ENCODE measurements around the gene CRELD2.

The CRELD2 gene

DNA sequence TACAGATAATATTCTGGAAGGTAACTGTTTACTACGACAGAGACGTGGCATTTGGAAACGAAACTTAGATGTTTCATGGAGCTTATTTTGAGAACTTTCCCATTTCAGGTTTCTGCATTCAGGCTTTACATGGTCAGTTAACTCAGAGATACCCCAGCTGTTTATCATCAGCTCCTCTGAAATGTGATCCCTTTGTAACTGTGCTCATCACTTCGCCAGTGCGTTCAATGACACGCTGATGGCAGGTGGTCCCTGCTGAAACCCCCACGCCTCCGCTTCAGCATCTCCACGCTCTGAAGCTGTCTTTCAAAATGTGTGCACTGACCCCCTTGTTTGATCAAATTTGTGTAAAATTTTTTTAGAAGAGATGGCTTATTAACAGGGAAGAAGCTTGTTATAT, 30.7 kb upstream of the CRELD2 start:
- DNase-seq, result no peak

DNA sequence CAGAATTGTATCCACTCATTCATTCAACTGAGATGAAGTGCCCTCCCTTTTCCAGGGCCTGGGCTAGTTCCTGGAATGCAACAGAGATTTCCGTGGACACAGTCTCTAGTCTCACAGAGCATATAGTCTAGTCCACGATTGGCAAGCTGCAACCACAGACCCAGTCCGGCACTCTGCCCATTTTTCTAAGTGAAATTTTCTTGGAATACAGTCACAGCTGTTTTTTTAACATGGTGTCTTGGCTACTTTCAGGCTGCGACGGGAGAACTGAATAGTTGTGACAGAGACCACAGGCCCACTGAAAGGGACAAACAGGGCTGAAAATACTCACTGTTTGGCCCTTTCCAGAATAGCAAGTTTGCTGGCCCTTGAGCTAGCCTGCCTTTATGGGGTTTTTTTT, 29.4 kb upstream of the CRELD2 start:
- no peak for DNase-seq

DNA sequence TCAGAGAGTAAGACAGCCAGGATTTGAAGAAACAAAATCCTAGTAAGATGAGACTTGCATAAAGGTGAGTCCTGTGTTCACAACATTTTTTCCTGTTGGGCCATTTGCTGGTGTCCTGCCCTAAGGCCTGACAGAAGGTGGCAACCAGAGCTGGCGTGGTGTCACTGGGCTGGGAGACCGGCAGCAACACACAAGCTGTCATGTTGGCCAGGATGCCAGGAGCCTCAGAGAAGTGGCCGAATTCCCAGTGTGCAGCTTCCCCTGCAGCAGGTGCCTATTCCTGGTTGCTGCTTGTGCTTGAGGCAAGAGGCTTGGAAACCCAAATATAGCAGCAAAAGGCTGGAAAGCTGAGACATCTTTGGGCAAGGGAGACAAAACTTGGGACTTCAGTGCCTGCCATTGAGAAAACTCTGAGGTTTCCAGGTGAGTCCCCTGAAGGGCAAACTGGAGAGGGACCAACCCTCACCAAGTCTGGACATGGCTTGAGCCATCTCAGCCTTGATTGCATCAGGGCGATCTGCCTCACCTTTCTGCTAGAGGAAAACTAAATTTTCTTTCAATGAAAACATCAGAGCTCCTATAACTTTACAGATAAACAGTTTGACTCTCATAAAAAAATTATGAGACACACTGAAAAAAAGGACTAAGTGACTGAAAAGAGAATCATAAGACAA, 26.1 kb upstream of the CRELD2 start:
- no peak for DNase-seq

DNA sequence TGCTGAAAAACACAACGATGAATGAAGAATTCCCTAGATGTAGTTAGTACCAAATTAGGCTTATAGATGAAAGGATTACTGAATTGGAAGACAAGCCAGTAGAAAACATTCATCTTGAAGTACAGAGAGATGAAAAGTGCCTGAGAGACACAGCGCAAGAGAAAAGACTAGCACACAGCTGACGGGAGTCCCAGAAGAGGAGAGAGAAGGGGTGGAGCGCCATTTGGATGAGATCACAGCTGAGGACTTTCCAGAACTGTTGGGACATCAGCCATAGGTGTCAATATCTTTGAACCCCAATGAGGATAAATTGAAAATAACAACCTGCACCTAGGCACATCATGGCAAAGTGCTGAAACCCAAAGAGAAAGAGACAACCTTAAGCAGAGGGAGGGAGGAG, 25.4 kb upstream of the CRELD2 start:
- no peak for DNase-seq

DNA sequence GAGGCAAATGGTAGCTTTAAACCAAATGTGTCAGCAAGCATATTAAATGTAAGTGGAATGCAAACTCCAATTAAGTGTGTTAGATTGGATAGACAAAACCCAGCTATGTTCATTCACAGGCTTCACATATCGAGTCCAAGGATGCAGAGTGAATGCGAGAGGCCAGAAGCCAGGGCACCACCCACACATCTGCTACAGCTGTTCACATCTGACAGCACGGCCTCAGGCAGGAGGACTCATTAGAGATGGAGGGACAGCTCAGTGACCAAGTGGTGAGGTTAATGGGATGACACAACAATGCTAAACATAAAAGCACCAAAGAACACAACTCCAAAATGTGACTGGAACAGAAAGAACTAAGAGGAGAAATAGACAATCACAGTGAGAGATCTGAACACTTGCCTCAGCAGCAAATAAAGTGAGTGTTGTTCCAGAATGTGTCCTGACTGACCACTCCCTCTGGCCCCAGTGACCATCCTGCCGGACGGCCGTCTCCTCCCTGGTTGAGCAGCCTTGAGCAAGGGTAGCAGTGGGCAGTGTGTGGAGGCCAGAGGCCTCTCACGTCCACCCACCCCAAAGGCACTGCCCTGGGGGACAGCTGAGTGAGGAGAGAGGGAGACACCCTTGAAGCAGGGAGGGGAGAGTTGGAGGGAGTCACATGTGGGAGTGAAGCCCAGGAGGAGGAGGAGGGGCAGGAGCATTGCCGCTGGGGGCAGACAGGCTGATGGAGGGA, 23.9 kb upstream of the CRELD2 start:
- DNase-seq, result no peak

DNA sequence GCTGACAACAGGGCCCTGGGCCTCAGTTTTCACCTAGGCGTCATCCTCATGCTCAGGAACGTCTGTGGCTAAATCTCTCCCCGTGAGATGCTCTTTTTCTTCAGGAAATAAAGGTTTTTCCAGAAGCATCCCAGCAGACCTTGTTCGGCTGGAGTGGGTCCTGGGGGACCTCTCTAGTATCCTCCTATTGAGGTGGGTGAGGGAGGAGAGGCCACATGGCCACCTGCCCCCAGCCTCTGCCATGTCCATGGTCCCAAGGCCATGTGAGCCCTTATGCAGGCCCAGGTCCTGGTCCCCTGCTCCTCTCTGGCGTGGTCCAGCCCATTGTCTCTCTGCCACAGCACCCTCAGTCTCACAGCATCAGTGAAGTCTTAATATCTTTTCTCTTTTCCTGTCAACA, 22.2 kb upstream of the CRELD2 start:
- DNase-seq, result no peak

DNA sequence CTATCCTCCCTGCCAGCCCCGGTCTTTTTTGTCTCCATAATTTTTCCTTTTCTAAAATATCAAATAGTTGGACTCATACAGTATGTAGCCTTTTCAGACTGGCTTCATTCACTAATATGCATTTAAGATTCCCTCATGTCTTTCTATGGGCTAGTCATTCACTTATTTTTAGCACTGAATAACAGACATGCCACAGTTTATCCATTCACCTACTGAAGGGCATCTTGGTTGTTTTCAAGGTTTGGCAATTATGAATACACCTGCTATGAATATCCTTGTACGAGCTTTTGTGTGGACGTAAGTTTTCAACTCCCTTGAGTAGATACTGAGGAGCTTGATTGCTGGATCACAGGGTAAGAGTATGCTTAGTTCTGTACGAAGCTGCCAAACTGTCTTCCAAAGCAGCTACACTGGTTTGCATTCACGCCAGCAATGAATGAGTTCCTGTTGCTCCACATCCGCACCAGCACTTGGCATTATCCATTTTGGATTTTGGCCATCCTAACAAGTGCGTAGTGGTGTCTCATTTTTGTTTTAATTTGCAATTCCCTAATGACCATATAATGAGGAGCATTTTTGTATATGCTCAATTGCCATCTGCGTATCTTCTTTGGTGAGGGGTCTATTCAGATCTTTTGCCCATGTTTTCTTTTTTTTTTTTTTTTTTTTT, 21.3 kb upstream of the CRELD2 start:
- DNase-seq, result no peak

DNA sequence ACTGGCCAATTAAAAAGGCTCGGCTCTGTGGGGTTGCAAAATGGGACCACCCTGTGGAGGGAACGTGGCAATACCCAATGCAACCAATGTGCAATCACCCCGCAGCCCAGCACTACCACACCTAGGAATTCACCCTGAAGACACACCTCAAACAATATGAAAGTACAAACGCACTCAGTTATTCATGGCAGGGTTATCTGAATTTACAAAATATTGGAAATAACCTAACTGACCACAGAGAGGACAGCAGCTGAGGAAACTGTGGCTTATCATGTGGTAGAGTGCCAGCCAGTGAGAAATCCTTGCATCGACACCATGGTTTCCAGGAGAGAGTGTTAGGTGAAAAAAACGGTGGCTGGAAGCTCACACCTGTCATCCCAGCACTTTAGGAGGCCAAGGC, 18.9 kb upstream of the CRELD2 start:
- DNase-seq, result no peak

DNA sequence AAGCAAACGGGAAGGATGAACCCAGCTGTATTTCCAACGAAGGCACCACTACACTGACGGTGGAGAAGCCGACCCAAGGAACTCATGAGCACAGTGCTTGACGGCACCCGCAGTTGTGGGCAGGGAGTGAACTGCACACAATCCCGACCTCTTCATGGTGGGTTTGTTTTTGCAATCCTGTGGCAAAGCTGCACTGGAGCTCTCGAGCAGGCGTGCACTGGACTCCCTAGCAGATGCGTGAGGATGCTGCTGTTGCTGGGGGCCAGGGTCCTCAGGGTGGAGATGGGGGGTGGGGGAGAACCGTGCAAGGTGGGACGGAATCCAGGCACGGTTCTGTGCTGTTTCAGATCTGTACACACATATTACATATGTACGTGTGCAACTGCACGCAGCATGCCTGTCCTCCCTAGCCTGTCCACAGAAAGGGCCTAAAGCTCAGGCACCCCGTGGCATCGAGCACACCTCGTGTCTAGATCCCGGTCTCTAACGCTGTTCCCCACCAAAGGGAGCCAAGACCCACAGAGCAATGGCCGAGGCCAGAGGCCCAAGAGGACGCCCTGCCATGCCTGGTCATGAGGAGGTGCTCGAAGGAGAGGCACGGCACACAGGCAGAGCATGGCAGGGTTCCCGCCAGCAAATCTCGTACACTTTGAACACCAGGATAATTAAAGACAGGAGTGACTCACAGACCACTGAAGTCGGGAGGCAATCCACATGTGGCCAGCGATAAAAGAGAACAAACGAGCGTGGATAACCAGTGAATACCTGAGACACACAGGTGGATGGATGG, 17.8 kb upstream of the CRELD2 start:
- no peak for DNase-seq

DNA sequence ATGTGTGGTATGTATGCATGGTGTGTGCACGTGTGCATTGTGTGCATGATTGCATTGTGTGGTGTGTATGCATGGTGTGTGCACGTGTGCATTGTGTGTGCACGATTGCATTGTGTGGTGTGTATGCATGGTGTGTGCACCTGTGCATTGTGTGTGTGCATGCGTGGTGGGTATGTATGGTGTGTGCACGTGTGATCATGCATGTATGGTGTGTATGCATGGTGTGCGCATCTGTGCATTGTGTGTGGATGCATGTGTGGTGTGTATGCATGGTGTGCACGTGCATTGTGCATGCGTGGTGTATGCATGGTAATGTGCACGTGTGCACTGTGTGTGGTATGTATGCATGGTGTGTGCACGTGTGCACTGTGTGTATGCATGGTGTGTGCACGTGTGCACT, 17.0 kb upstream of the CRELD2 start:
- DNase-seq, result no peak

DNA sequence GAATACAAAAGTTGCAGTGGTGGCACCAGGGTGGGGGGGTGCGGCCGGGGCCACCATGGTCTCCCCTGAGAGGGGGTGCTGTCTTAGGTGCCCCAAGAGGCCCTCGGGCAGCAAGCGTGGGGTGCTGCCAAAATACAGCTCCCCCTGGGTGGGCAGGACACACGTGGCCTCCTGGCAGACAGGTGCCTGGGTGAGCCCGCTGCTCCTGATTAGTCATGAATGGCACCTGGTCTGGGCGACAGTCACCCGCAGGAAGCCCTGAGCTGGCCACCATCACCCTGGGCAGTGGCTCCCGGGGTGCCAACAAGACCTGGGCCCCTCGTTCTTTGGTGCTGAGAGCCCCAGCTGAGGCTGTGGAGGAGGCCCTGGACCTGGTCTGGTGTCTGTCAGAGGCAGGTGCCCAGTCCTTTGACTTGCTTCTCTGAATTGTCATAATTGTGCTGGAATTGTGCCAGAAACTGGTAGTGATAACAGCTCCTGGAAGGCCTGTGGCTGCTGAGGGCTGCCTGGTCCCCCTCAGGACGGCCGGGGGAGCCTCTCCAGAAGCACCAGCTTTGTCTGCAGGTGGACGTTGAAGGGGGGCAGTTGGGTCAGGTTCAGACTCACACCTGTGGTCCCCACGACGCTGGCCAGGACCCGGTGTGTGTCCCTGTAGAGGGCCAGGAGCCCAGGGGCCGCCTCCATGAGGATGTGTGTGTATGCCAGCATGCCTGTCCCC, 15.0 kb upstream of the CRELD2 start:
- no peak for DNase-seq

DNA sequence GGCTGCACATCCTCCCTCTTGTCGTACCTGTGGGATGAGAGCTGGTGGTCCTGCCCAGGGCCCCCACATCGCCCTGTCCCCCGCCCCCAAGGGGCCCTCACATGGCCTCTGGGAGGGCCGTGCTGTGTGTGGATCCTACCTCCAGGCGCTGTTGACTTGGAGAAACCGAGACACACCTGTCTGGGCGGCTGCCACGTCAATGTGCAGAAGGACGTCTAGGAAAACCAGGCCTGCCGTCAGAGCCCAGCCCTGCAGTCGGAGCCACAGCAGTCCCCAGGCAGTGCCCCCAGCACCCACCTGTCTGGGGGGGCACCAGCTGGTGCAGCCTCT, 14.4 kb upstream of the CRELD2 start:
- no peak for DNase-seq

DNA sequence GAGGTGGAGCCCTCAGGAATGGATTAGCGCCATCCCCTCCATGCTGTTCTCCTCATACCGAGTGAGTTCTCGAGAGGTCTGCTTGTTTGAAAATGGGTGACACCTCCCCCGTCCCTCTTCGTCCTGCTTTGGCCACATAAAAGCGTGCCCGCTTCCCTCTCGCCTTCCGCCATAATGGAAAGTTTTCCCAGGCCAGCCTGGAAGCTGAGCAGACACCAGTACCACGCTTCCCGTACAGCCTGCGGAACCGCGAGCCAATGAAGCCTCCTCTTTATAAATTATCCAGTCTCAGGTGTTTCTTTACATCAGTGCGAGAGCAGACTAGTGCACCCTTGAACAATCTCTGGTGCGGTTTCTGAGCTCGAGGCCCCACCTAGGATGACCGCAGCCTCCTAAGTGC, 13.0 kb upstream of the CRELD2 start:
- DNase-seq, result no peak

DNA sequence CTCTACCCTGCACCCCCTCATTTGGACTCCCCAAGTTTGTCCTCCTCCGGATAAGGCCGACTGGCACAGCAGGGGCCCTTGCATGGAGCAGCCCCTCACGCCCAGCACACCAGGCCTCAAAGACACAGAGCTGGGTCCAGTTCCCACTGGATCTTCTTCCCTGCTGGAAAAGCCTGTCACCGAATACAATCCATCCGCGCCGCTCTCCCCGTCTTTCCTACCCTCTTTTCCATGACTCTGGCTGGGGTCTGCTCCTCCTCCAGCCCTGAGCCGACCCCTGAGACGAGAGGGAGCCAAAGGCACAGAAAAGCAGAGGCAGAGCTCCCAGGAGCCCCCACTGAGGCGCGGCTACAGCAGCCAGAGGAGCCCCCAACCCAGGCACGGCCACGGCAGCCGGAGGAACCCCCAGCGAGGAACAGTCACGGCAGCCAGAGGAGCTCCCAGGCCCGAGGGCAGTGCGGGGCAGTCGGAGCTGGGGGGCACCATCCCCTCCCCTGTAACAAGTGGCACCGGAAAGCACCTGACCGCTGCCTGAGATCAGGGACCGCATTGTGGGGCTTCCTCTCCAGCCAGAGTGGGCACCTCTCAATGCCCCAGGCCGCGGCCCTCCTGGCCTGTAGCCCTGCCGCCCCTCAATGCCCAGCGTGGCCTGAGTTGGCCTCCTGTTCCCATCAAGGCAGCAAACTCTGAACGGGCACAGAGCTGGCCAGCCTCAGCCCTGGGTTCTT, 12.2 kb upstream of the CRELD2 start:
- no peak for DNase-seq

DNA sequence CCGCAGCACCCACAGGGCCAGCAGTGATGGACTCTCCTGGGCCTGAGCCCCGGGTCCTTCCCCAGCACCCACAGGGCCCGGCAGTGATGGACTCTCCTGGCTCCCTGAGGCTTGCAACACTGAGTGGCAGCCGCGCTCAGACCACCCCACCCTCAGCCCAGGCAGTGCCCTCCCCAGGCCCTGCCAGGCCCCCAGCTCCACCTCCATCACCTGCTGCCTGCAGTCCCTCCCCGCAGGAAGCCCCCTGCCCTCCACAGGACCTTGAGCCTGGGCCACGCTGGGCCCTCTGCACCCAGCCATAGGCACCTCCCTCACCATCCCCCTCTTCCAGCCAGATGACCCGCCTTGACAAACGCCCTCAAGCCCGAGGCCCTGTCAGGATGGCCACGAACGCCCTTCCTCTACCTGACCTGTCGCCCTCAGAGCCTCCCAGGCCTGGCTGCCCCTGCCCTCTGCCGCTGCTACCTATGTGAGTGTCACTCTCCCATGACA, 11.6 kb upstream of the CRELD2 start:
- DNase-seq, result no peak

DNA sequence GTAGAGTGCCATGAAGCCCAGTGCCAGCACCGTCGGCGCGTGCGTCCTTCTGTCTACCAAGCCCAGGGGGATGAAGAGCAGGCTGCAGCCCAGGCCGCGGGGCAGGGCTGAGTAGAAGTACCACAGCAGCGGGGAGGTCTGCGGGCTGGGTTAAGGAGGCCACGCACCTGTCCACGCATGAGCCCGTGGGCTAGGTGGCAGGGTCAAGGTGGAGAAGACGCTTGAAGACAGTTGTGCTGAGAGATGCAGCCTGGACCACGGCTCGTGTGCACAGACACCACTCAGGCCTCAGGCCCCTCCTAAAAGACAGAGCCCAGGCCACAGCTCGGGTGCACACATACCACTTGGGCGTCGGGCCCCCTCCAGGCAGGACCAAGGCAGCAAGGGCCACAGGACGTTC, 10.6 kb upstream of the CRELD2 start:
- no peak for DNase-seq

DNA sequence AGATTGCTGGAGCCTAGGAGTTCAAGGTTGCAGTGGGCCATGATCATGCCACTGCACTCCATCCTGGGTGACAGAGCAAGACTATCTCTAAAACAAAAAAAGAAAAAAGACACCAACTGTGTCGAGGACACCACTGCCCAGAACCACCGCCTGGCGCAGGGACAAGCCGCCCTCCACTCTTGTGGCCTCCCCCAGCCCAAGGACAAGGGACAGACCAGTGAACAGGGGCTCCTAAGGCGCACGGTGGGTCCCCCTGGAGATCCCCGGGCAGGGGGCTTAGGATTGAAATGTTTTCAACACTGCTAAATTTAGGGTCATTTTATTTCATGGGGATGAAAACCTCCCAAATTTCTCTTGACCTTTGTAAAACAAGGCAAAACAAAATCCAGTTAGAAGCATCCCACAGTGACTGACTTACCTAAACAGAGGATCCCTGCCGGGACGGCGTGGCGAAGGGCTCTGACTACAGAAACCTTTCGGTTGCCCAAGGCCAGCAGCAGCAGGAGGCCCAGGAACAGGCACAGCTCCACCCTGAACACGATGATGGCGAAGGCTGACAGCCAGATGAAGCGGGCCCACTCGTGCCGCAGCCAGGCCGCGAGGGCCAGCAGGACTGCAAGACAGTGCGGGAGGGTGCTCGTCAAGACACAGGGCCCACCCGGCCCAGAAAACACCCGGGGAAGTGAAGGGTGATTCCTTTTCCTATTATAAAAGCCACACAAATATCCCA, 8.8 kb upstream of the CRELD2 start:
- no peak for DNase-seq

DNA sequence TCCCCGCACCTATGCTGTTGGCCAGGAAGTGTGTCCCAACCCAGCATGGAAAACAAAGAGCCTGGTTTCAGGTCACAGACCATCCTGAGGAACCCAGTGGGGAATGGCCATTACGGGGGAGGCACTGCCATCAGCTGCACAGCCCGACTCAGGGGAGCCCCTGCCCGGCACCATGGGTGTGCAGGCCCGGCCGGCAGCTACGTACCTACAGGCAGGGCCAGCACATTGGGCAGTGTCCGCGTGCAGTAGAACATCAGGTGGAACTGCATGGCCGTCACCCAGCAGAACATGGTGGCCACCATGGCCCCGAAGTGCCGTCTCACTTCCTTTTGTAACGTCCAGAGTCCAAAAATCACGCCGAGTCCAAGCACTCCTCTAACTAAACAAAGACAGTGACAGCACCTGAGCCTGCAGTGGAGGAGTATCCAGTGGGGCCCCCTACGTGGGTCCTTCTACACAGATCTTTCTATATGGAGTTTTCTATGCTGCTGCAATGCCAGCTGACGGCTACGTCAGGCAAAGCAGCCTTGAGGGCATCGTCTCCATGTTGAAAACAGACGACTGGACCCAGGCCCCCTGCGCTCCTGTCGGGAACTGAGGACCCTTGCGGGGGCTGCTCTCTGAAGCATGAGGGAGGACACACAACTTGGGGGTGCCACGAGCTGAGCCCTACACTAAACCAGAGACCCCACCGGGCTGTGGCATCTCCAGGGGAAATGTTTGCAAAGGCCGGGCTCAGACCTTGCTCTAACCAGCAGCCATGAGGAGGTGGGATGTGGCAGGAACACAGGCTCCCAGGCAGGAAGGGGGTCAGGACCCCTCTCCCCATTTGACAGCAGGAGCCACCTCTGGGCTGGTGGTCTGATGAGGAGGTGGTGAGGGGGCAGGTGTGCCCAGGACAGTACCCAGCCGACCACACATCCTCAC, 7.9 kb upstream of the CRELD2 start:
- no peak for DNase-seq

DNA sequence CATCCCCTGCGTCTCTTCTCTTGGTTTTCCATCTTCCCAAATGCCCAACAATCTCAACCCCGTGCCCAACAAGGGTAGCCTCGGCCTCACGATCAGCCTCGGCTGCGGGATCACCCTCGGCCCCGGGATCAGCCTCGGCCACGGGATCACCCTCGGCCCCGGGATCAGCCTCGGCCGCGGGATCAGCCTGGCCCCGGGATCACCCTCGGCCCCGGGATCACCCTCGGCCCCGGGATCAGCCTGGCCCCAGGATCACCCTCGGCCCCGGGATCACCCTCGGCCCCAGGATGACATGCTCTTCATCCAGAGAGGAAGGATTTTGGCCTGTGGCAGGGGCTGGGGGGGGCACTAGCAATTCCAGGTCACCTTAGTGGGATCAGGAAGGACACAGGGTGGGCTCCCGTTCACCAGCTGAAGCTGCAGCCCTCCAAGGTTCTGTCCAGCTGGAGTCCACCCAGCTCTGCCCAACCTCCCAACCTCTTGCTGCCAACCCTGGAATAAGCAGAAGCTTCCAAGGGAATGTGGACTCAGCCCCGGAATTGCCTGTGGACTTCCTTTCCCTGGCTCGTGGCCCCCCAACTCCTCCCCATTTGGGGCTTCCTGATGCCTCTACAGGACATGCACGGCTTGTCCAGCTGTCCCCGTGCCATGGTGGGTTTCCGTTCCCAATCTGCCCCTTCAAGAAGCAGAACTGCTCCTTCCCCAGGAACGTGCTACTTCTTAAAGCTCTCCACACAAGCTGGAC, 6.4 kb upstream of the CRELD2 start:
- DNase-seq, result no peak

DNA sequence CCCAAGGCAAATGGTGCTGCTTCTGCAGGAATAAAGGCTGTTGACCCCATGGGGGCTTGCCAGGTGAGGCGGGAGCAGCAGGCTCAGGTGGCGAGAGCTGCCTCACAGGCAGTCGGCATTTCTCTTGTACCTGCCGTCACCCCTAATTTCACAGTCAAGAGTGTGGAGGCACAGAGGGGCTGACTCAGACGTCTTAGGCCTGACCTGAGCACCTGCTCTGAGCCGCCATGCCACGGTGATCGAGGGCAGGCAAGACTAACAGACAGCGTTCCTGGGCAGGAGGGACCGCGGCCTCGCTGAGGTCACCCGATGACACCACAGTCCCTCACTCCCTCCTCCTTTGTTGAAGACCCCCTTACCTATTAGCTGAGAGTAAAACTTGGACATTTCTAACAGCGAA, 5.4 kb upstream of the CRELD2 start:
- DNase-seq, result no peak

Data from activated naive CD4-positive, alpha-beta T cell (primary cell).